Neural crest cell (in vitro differentiated cells): ENCODE measurements around the gene TIE1. TPM values are rescaled to one million over a fixed set of nuclear protein-coding genes. Genes with fewer than 3 reads are reported as not detected.

ENCODE experiments used
- DNase-seq: peaks from one replicate; pipeline ENCODE4 v3.0.0; 2021; ENCODE audit warnings: low read depth, mixed read lengths, low spot score
- H3K27ac Mint-ChIP-seq: one replicate; pipeline ENCODE4 v1.8.0; 2021; ENCODE audit warnings: mild to moderate bottlenecking, mixed read lengths; ENCODE audit not compliant: unreplicated experiment
- H3K27me3 Mint-ChIP-seq: 2 replicates; pipeline ENCODE4 v1.8.0; 2021; ENCODE audit warnings: low read depth, mild to moderate bottlenecking, mixed read lengths
- H3K36me3 Mint-ChIP-seq: 2 replicates; pipeline ENCODE4 v1.8.0; 2021; ENCODE audit warnings: low read depth, mild to moderate bottlenecking, mixed read lengths
- H3K4me1 Mint-ChIP-seq: 2 replicates; pipeline ENCODE4 v1.8.0; 2021; ENCODE audit warnings: mixed read lengths
- H3K4me3 Mint-ChIP-seq: one replicate; pipeline ENCODE4 v1.8.0; 2021; ENCODE audit warnings: mild to moderate bottlenecking, mixed read lengths
- H3K9me3 Mint-ChIP-seq: 2 replicates; pipeline ENCODE4 v1.8.0; 2021; ENCODE audit warnings: mixed read lengths
- total RNA-seq: library from RNA; stranded (reverse); gene quantifications from 2 replicates; pipeline ENCODE4 v1.2.1, GENCODE V29; 2021
- TF ChIP-seq, protein P1 (sequence below): fragments of 200-600 bp; sonication (generic); conservative IDR thresholded peaks from 2 replicates; pipeline ENCODE4 v1.5.0; 2021; ENCODE audit warnings: antibody characterized with exemption, mild to moderate bottlenecking

Gene TIE1
- total RNA-seq, 1 donor from 2014 or later, result 2.2 TPM

GRCh38 chr1:43255438-43256210 is 45.2 kb upstream of the TIE1 start:
- Mint-ChIP-seq H3K36me3 (peaks cover 6% of the 10 kb centered on the region), H3K4me3 (no peak overlapping the region), H3K27ac (peak overlapping the region; percentile 13), H3K9me3 (peaks cover 19% of the 10 kb centered on the region), H3K4me1 (no peaks in the 10 kb centered on the region), H3K27me3 (peaks cover 16% of the 10 kb centered on the region)
- TF ChIP-seq, protein P1, sequence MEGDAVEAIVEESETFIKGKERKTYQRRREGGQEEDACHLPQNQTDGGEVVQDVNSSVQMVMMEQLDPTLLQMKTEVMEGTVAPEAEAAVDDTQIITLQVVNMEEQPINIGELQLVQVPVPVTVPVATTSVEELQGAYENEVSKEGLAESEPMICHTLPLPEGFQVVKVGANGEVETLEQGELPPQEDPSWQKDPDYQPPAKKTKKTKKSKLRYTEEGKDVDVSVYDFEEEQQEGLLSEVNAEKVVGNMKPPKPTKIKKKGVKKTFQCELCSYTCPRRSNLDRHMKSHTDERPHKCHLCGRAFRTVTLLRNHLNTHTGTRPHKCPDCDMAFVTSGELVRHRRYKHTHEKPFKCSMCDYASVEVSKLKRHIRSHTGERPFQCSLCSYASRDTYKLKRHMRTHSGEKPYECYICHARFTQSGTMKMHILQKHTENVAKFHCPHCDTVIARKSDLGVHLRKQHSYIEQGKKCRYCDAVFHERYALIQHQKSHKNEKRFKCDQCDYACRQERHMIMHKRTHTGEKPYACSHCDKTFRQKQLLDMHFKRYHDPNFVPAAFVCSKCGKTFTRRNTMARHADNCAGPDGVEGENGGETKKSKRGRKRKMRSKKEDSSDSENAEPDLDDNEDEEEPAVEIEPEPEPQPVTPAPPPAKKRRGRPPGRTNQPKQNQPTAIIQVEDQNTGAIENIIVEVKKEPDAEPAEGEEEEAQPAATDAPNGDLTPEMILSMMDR, result no peak
- no peak for DNase-seq

GRCh38 chr1:43256675-43257570 is 43.9 kb upstream of the TIE1 start:
- Mint-ChIP-seq H3K9me3 (peaks cover 21% of the 10 kb centered on the region), H3K27ac (no peak overlapping the region), H3K4me1 (no peaks in the 10 kb centered on the region), H3K36me3 (peaks cover 11% of the 10 kb centered on the region), H3K27me3 (peaks cover 16% of the 10 kb centered on the region), H3K4me3 (no peak overlapping the region)
- no peak for DNase-seq
- TF ChIP-seq, protein P1, result no peak

DNA sequence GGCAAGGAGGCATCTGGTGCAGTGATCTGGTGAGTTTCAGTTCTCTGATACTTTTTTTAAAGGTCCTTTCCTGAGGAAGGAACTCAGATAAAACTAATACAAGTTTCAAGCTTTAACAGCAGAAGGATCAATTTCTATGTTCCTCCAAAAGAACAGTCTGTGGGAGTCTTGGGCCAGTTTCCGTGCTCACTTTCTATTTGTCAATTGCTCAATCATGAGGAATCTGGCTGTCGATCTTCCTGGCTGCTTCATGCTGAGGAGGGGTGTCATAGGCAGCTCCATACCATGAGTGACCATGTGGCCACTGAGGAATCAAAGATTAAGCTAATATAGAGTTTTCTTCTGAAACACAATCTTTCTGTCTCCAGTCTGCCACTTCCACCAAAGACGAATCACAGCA is 42.4 kb upstream of the TIE1 start:
- TF ChIP-seq, protein P1, result no peak
- no peak overlapping the region for H3K4me3 Mint-ChIP-seq
- peaks cover 16% of the 10 kb centered on the region for H3K36me3 Mint-ChIP-seq
- H3K27me3 Mint-ChIP-seq, result peaks cover 10% of the 10 kb centered on the region
- DNase-seq, result no peak
- no peaks in the 10 kb centered on the region for H3K4me1 Mint-ChIP-seq
- H3K9me3 Mint-ChIP-seq, result peaks cover 24% of the 10 kb centered on the region
- H3K27ac Mint-ChIP-seq, result no peak overlapping the region

- H3K27ac Mint-ChIP-seq, result no peak overlapping the region
- no peak overlapping the region for H3K4me3 Mint-ChIP-seq
- H3K9me3 Mint-ChIP-seq, result peaks cover 23% of the 10 kb centered on the region
Observed at GRCh38 chr1:43265431-43265830, 35.4 kb upstream of the TIE1 start.

DNA sequence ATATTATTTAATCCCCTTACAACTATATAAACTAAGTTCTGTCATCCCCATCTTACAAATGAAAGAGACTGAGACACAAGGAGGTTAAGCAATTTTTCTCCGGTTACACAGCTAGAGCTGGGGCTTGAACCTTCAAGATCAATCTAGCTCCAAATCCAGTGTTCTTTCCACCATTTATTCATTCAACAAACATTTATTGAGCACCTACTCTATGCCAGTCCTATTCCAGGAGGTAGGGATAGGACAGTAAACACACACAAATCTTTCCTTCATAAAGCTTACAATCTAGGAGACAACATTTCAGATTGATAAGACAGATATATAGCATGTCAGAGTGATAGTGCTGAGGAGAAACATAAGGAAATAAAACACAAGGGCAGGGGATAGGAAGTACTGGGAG is 33.9 kb upstream of the TIE1 start:
- Mint-ChIP-seq H3K9me3 (peaks cover 18% of the 10 kb centered on the region), H3K27me3 (peaks cover 18% of the 10 kb centered on the region), H3K27ac (no peak overlapping the region), H3K36me3 (peaks cover 10% of the 10 kb centered on the region), H3K4me3 (no peak overlapping the region), H3K4me1 (peaks cover 10% of the 10 kb centered on the region)
- TF ChIP-seq, protein P1, result no peak
- no peak for DNase-seq

More at GRCh38 chr1:43265431-43265830, 35.4 kb upstream of the TIE1 start:
- H3K4me1 Mint-ChIP-seq, result no peaks in the 10 kb centered on the region
- DNase-seq, result no peak
- TF ChIP-seq, protein P1, result no peak
- peaks cover 8% of the 10 kb centered on the region for H3K27me3 Mint-ChIP-seq
- peaks cover 15% of the 10 kb centered on the region for H3K36me3 Mint-ChIP-seq
